ENCODE data around the gene STUB1.

Gene STUB1

DNA sequence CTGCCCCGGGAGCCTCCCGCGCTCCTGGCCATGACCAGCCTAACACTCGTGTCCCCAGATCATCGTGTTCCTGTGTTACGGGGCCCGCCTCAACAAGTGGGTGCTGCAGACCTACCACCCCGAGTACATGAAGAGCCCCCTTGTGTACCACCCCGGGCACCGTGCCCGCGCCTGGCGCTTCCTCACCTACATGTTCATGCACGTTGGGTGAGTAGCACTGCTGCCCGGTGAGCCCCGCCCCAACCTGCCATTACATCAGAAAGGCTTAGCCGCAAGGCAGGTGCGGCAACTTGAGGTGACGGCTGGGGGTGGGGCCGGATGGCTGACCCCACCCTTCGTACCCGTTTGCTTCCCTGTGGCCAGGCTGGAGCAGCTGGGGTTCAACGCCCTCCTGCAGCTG, 3.3 kb upstream of the STUB1 start:
- Histone ChIP-seq H3K9ac (ENCODE audit: insufficient read length, low read depth) (no peak overlapping the region), H3K4me1 (ENCODE audit: insufficient read depth, insufficient read length) (peaks cover 29% of the 10 kb centered on the region), H3K4me3 (ENCODE audit: insufficient read length, low read depth) (no peak overlapping the region), H3K9me3 (ENCODE audit: insufficient read depth, low read length) (no peaks in the 10 kb centered on the region), H3K27me3 (ENCODE audit: insufficient read depth, insufficient read length) (peaks cover 11% of the 10 kb centered on the region), H3K36me3 (ENCODE audit: insufficient read depth, insufficient read length, low read length) (peaks cover 41% of the 10 kb centered on the region)
- no peak for DNase-seq (ENCODE audit: low read depth, low spot score)
- TF ChIP-seq ZNF274 (IDR thresholded peaks at IDR 0.05; ENCODE audit: low read depth, low read length) (no peak), YY1 (IDR thresholded peaks at IDR 0.05; ENCODE audit: insufficient read depth, insufficient read length) (no peak), SUZ12 (IDR thresholded peaks at IDR 0.05; ENCODE audit: extremely low read depth, insufficient read depth, insufficient read length) (no peak)

DNA sequence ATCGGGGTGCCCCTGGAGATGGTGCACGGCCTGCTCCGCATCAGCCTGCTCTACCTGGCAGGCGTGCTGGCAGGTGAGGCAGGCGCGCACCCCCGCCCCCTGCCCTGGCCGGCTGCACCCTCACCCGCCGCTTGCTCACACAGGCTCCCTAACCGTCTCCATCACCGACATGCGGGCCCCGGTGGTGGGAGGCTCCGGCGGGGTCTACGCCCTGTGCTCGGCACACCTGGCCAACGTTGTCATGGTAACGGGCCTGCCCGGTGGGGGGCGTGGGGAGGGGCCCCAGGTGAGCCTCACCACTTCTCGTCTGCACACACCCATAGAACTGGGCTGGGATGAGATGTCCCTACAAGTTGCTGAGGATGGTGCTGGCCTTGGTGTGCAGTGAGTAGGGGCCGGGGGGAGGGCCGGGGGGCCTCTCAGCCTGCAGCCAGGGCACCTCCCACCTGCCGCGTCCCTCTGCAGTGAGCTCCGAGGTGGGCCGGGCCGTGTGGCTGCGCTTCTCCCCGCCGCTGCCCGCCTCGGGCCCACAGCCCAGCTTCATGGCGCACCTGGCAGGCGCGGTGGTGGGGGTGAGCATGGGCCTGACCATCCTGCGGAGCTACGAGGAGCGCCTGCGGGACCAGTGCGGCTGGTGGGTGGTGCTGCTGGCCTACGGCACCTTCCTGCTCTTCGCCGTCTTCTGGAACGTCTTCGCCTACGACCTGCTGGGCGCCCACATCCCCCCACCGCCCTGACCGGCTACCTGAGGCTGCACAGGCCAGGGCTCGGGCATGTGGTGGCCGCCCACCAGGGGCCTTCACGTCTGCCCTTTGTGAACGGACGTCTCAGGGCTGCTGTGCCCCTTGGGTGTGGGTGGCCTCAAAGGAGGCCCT, 2.7 kb upstream of the STUB1 start:
- peaks cover 11% of the 10 kb centered on the region for H3K27me3 ChIP-seq (ENCODE audit: insufficient read depth, insufficient read length)
- H3K4me3 ChIP-seq (ENCODE audit: insufficient read length, low read depth): no peak overlapping the region
- H3K4me1 ChIP-seq (ENCODE audit: insufficient read depth, insufficient read length): peaks cover 31% of the 10 kb centered on the region
- no peak overlapping the region for H3K9ac ChIP-seq (ENCODE audit: insufficient read length, low read depth)
- H3K9me3 ChIP-seq (ENCODE audit: insufficient read depth, low read length): no peaks in the 10 kb centered on the region
- TF ChIP-seq YY1 (IDR thresholded peaks at IDR 0.05; ENCODE audit: insufficient read depth, insufficient read length) (no peak), SUZ12 (IDR thresholded peaks at IDR 0.05; ENCODE audit: extremely low read depth, insufficient read depth, insufficient read length) (no peak), ZNF274 (IDR thresholded peaks at IDR 0.05; ENCODE audit: low read depth, low read length) (no peak)
- peaks cover 41% of the 10 kb centered on the region for H3K36me3 ChIP-seq (ENCODE audit: insufficient read depth, insufficient read length, low read length)
- DNase-seq (ENCODE audit: low read depth, low spot score): no peak

DNA sequence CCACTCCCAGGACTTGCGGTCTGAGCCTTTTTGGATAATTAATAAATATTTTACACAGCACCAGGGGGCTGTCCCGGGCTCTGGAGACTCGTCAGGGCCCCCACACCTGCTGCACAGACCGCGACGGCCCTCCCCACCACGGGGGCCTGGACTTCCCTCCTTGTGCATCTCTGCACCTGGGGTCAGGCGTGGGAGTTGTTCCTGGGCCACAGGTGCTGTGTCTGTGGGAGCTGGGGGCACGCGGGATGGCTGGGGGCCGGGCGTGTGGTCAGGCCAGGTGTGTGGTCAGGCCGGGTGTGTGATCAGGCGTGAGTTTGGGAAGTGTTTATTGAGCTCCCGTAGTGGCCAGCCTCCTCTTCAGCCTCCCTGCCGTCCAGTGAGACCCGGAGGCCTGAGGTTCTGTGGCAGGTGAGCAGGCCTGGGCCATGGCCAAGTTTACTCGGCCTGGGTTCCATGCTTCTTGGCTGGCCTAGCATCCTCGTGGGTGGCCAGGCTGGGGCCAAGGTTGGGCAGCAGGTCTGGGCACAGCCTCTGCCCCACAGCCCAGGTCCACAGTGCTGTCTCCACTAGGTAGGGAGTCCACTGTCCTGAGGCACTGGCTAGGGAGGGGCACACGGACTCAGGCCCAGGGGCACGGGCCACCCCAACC, 1.9 kb upstream of the STUB1 start:
- no peak for DNase-seq (ENCODE audit: low read depth, low spot score)
- Histone ChIP-seq H3K9me3 (ENCODE audit: insufficient read depth, low read length) (no peaks in the 10 kb centered on the region), H3K36me3 (ENCODE audit: insufficient read depth, insufficient read length, low read length) (peaks cover 41% of the 10 kb centered on the region), H3K27me3 (ENCODE audit: insufficient read depth, insufficient read length) (peaks cover 11% of the 10 kb centered on the region), H3K9ac (ENCODE audit: insufficient read length, low read depth) (peak overlapping the region; percentile 63), H3K4me3 (ENCODE audit: insufficient read length, low read depth) (no peak overlapping the region), H3K4me1 (ENCODE audit: insufficient read depth, insufficient read length) (peaks cover 39% of the 10 kb centered on the region)
- TF ChIP-seq ZNF274 (IDR thresholded peaks at IDR 0.05; ENCODE audit: low read depth, low read length): no peak
- no peak for TF ChIP-seq YY1 (IDR thresholded peaks at IDR 0.05; ENCODE audit: insufficient read depth, insufficient read length)
- no peak for TF ChIP-seq SUZ12 (IDR thresholded peaks at IDR 0.05; ENCODE audit: extremely low read depth, insufficient read depth, insufficient read length)

DNA sequence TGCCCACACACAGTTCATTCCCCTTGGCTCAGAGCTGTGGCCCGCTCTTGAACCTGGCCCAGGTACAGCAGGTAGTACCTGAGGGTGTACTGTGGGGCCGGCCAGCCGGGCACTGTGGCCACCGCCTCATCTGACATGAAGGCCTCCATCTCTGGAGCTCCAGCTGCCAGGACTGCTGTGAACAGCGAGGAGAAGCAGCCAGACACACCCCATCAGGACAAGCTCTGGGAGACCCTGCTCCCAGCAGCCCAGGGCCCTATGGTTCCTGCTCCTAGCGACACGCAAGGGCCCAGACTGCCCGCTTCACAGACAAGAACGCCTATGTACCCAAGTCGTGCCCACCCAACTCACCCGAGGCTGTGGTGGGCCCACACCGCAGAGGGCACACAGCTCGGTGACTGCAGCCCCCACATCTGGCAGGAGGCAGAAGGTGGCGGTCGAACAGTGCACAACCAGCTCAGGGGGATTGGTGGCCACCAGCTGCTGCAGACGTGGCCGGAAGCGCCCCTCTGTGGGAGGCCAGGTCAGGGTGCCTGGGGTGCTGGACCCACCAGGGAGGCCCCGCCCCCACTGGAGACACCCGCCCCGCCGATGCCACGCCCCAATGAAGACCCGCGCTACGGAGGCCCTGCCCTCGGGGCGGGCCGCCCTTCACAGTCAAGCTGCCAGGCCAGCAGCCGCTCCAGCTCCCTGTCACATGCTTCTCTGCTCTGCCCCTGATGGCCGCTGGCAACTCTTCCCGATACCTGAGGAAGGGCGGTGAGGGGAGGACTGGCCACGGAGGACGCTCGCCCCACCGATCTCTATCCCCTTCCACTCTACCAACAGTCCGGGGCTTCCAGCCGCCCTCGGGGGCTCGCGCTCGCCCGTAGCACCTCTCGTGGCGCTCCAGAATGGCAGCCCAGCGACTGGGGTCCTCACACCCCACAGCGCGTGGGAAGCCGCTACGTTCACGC, 1.1 kb upstream of the STUB1 start:
- Histone ChIP-seq H3K9me3 (ENCODE audit: insufficient read depth, low read length) (no peaks in the 10 kb centered on the region), H3K4me1 (ENCODE audit: insufficient read depth, insufficient read length) (peaks cover 40% of the 10 kb centered on the region), H3K9ac (ENCODE audit: insufficient read length, low read depth) (peak overlapping the region; percentile 90), H3K36me3 (ENCODE audit: insufficient read depth, insufficient read length, low read length) (peaks cover 34% of the 10 kb centered on the region), H3K27me3 (ENCODE audit: insufficient read depth, insufficient read length) (peaks cover 11% of the 10 kb centered on the region), H3K4me3 (ENCODE audit: insufficient read length, low read depth) (peak overlapping the region; percentile 55)
- no peak for TF ChIP-seq YY1 (IDR thresholded peaks at IDR 0.05; ENCODE audit: insufficient read depth, insufficient read length)
- no peak for TF ChIP-seq SUZ12 (IDR thresholded peaks at IDR 0.05; ENCODE audit: extremely low read depth, insufficient read depth, insufficient read length)
- TF ChIP-seq ZNF274 (IDR thresholded peaks at IDR 0.05; ENCODE audit: low read depth, low read length): no peak
- DNase-seq (ENCODE audit: low read depth, low spot score): no peak

DNA sequence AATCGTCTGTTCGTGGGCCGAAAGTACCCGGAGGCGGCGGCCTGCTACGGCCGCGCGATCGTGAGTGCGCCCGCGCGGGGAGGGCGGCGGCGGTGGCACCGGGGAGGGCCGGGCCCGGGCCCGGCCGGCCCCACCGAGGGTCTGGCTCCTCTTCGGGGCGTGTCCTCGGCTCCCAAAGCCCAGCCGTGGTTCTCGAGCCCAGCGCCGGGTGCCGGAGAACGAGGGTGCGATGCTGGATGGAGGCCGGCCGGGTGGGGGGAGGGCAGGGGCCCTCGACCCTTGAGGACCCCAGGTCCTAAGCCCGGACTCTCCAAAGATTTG, 375 bp downstream of the STUB1 start:
- Histone ChIP-seq H3K9ac (ENCODE audit: insufficient read length, low read depth) (peak overlapping the region; percentile 98), H3K4me3 (ENCODE audit: insufficient read length, low read depth) (peak overlapping the region; percentile 93), H3K36me3 (ENCODE audit: insufficient read depth, insufficient read length, low read length) (peaks cover 38% of the 10 kb centered on the region), H3K27me3 (ENCODE audit: insufficient read depth, insufficient read length) (peaks cover 11% of the 10 kb centered on the region), H3K4me1 (ENCODE audit: insufficient read depth, insufficient read length) (peaks cover 27% of the 10 kb centered on the region), H3K9me3 (ENCODE audit: insufficient read depth, low read length) (no peaks in the 10 kb centered on the region)
- TF ChIP-seq YY1 (IDR thresholded peaks at IDR 0.05; ENCODE audit: insufficient read depth, insufficient read length) (no peak), SUZ12 (IDR thresholded peaks at IDR 0.05; ENCODE audit: extremely low read depth, insufficient read depth, insufficient read length) (no peak), ZNF274 (IDR thresholded peaks at IDR 0.05; ENCODE audit: low read depth, low read length) (no peak)
- DNase-seq (ENCODE audit: low read depth, low spot score): no peak

DNA sequence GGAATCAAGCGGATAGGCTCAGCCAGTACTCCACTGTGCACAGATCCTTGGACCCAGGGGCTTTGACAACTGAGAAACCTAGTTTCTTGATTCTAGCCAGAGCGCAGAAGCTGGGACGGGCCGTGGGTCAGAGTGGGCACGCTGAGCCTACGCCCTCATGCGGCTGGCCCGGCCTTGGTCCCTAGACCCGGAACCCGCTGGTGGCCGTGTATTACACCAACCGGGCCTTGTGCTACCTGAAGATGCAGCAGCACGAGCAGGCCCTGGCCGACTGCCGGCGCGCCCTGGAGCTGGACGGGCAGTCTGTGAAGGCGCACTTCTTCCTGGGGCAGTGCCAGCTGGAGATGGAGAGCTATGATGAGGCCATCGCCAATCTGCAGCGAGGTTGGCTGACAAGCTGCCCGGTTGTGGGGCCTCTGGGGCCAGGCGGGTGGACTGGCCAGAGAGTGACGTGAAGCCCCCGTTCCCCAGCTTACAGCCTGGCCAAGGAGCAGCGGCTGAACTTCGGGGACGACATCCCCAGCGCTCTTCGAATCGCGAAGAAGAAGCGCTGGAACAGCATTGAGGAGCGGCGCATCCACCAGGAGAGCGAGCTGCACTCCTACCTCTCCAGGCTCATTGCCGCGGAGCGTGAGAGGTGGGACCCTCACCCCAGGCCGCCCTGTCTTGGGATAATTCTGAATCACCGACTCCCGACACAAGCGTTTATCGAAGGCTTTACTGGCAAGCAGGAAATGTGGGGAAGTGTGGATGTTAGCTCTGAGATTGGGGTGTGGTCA, 946 bp downstream of the STUB1 start:
- Histone ChIP-seq H3K9me3 (ENCODE audit: insufficient read depth, low read length) (no peaks in the 10 kb centered on the region), H3K9ac (ENCODE audit: insufficient read length, low read depth) (peak overlapping the region; percentile 98), H3K27me3 (ENCODE audit: insufficient read depth, insufficient read length) (peaks cover 6% of the 10 kb centered on the region), H3K36me3 (ENCODE audit: insufficient read depth, insufficient read length, low read length) (peaks cover 44% of the 10 kb centered on the region), H3K4me3 (ENCODE audit: insufficient read length, low read depth) (peak overlapping the region; percentile 93), H3K4me1 (ENCODE audit: insufficient read depth, insufficient read length) (peaks cover 23% of the 10 kb centered on the region)
- no peak for TF ChIP-seq YY1 (IDR thresholded peaks at IDR 0.05; ENCODE audit: insufficient read depth, insufficient read length)
- TF ChIP-seq SUZ12 (IDR thresholded peaks at IDR 0.05; ENCODE audit: extremely low read depth, insufficient read depth, insufficient read length): no peak
- TF ChIP-seq ZNF274 (IDR thresholded peaks at IDR 0.05; ENCODE audit: low read depth, low read length): no peak
- DNase-seq (ENCODE audit: low read depth, low spot score): no peak

Data from NT2/D1 (cell line).